ENCODE data around the gene FLRT2. TPM values are rescaled to one million over a fixed set of nuclear protein-coding genes. Genes with fewer than 3 reads are reported as not detected.

Gene FLRT2
- total and polyA plus RNA-seq, 9 of the 15 experiments (the other 6 are each of a cell fraction or from before 2014, with no cell fraction given) = 0.02 TPM; not detected in 8

DNA sequence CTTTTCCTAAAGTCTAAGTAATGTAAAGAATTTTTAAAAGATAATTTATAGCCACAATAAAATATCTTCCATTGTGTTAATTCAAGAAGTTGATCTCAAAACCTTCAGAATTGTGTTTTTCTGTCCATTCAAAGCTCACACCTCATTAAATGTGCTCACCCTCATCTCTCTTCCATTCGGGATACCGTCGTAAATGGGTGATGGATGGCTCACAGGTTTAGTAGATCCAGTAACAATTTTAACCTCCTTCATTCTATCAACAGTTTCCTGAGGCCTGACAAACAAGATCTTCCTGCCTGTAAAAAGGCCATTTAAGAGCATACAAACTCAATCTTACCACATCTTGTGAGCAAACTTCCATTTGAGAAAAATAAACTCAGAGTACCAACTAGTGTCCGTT is 9.4 kb upstream of the FLRT2 start:
- intact Hi-C loops (cut with micrococcal nuclease) (no loop called here), in situ Hi-C loops (cut with MboI) (no loop called here)
- no peak overlapping the region for H3K9ac ChIP-seq (ENCODE audit: insufficient read depth in 1 of 2, low read depth in 2 of 2, low read length in 2 of 2)
- H3K9me3 ChIP-seq (replicated peaks; ENCODE audit: control insufficient read depth, insufficient read depth, low read depth, low read length) = no peaks in the 10 kb centered on the region
- no peak overlapping the region for H2AFZ ChIP-seq (ENCODE audit: low read depth, low read length)
- H3K27ac ChIP-seq (ENCODE audit: extremely low read depth, low read depth, low read length) = no peak overlapping the region
- H3K4me3 ChIP-seq = no peak overlapping the region
- ATAC-seq = no peak
- FAIRE-seq = no peak
- ChIA-PET POLR2A (no interaction called here), CTCF (ENCODE audit: low intra/inter-chr PET ratio) (no interaction called here)
- no TSS peak for BruUV-seq (replicated peaks)
- 2% methylated on average over 3 of the region's 4 CpGs for WGBS (ENCODE audit: insufficient coverage, low coverage, missing lambda C conversion rate)
- DNase-seq (ENCODE audit: extremely low read depth in 1 of 4, low spot score in 3 of 4) = no peak
- no peaks in the 10 kb centered on the region for H3K36me3 ChIP-seq (ENCODE audit: control insufficient read depth, insufficient read depth, low read length)
- no peaks in the 10 kb centered on the region for H4K20me1 ChIP-seq (replicated peaks; ENCODE audit: control insufficient read depth, insufficient read depth, low read length)
- H3K4me2 ChIP-seq (ENCODE audit: insufficient read depth, low read length) = no peak overlapping the region
- H3K27me3 ChIP-seq (ENCODE audit: control insufficient read depth in 2 of 2, insufficient read depth in 2 of 2, low read length in 2 of 2) = no peaks in the 10 kb centered on the region
- no peaks in the 10 kb centered on the region for H3K4me1 ChIP-seq (replicated peaks in 1 of 2; ENCODE audit: control insufficient read depth in 2 of 2, insufficient read depth in 2 of 2, low read length in 2 of 2)
- no peaks in the 10 kb centered on the region for H3K9me1 ChIP-seq (ENCODE audit: control insufficient read depth, insufficient read depth, low read length)
- no peaks in the 10 kb centered on the region for H3K79me2 ChIP-seq (ENCODE audit: control insufficient read depth, insufficient read depth, low read length)
- TF ChIP-seq STAT5B (CRISPR knock-in tag; IDR thresholded peaks at IDR 0.05) (no peak), FOSL1 (tag; conservative IDR thresholded peaks at IDR 0.05) (no peak), HNRNPL (IDR thresholded peaks at IDR 0.05; ENCODE audit: low read depth, low read length) (no peak), RBM14 (IDR thresholded peaks at IDR 0.05; ENCODE audit: borderline replicate concordance, insufficient read depth, low read depth, low read length) (no peak), NELFE (IDR thresholded peaks at IDR 0.05; ENCODE audit: insufficient read depth, insufficient read length) (no peak), TAF7 (tag; IDR thresholded peaks at IDR 0.05) (no peak), KLF1 (tag; IDR thresholded peaks at IDR 0.05) (no peak), ZBED1 (IDR thresholded peaks at IDR 0.05) (no peak), PURB (CRISPR knock-in tag; IDR thresholded peaks at IDR 0.05; ENCODE audit: low read depth) (no peak), SMAD2 (IDR thresholded peaks at IDR 0.05; ENCODE audit: low read depth, low read length) (no peak)
- TF ChIP-seq, protein P1, sequence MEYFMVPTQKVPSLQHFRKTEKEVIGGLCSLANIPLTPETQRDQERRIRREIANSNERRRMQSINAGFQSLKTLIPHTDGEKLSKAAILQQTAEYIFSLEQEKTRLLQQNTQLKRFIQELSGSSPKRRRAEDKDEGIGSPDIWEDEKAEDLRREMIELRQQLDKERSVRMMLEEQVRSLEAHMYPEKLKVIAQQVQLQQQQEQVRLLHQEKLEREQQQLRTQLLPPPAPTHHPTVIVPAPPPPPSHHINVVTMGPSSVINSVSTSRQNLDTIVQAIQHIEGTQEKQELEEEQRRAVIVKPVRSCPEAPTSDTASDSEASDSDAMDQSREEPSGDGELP (CRISPR knock-in tag; IDR thresholded peaks at IDR 0.05; ENCODE audit: borderline replicate concordance) = no peak
- TF ChIP-seq, protein P2, sequence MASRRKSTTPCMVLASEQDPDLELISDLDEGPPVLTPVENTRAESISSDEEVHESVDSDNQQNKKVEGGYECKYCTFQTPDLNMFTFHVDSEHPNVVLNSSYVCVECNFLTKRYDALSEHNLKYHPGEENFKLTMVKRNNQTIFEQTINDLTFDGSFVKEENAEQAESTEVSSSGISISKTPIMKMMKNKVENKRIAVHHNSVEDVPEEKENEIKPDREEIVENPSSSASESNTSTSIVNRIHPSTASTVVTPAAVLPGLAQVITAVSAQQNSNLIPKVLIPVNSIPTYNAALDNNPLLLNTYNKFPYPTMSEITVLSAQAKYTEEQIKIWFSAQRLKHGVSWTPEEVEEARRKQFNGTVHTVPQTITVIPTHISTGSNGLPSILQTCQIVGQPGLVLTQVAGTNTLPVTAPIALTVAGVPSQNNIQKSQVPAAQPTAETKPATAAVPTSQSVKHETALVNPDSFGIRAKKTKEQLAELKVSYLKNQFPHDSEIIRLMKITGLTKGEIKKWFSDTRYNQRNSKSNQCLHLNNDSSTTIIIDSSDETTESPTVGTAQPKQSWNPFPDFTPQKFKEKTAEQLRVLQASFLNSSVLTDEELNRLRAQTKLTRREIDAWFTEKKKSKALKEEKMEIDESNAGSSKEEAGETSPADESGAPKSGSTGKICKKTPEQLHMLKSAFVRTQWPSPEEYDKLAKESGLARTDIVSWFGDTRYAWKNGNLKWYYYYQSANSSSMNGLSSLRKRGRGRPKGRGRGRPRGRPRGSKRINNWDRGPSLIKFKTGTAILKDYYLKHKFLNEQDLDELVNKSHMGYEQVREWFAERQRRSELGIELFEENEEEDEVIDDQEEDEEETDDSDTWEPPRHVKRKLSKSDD (conservative IDR thresholded peaks at IDR 0.05; ENCODE audit: low read length) = no peak
- TF ChIP-seq, protein P3, sequence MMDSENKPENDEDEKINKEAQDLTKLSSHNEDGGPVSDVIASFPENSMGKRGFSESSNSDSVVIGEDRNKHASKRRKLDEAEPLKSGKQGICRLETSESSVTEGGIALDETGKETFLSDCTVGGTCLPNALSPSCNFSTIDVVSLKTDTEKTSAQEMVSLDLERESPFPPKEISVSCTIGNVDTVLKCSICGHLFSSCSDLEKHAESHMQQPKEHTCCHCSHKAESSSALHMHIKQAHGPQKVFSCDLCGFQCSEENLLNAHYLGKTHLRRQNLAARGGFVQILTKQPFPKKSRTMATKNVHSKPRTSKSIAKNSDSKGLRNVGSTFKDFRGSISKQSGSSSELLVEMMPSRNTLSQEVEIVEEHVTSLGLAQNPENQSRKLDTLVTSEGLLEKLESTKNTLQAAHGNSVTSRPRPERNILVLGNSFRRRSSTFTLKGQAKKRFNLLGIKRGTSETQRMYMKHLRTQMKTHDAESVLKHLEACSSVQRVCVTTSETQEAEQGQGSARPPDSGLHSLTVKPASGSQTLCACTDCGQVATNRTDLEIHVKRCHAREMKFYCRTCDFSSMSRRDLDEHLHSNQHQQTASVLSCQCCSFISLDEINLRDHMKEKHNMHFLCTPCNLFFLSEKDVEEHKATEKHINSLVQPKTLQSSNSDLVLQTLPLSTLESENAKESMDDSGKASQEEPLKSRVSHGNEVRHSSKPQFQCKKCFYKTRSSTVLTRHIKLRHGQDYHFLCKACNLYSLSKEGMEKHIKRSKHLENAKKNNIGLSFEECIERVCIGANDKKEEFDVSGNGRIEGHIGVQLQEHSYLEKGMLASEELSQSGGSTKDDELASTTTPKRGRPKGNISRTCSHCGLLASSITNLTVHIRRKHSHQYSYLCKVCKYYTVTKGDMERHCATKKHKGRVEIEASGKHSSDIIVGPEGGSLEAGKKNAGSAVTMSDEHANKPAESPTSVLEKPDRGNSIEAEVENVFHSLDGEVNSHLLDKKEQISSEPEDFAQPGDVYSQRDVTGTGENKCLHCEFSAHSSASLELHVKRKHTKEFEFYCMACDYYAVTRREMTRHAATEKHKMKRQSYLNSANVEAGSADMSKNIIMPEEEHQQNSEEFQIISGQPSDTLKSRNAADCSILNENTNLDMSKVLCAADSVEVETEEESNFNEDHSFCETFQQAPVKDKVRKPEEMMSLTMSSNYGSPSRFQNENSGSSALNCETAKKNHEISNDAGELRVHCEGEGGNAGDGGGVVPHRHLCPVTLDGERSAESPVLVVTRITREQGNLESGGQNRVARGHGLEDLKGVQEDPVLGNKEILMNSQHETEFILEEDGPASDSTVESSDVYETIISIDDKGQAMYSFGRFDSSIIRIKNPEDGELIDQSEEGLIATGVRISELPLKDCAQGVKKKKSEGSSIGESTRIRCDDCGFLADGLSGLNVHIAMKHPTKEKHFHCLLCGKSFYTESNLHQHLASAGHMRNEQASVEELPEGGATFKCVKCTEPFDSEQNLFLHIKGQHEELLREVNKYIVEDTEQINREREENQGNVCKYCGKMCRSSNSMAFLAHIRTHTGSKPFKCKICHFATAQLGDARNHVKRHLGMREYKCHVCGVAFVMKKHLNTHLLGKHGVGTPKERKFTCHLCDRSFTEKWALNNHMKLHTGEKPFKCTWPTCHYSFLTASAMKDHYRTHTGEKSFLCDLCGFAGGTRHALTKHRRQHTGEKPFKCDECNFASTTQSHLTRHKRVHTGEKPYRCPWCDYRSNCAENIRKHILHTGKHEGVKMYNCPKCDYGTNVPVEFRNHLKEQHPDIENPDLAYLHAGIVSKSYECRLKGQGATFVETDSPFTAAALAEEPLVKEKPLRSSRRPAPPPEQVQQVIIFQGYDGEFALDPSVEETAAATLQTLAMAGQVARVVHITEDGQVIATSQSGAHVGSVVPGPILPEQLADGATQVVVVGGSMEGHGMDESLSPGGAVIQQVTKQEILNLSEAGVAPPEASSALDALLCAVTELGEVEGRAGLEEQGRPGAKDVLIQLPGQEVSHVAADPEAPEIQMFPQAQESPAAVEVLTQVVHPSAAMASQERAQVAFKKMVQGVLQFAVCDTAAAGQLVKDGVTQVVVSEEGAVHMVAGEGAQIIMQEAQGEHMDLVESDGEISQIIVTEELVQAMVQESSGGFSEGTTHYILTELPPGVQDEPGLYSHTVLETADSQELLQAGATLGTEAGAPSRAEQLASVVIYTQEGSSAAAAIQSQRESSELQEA (IDR thresholded peaks at IDR 0.05; ENCODE audit: low read depth) = no peak

Data from K562 (cell line).